Measurements from ENCODE around the gene KIAA1210.
A peak's percentile ranks its signal among the peaks of the same experiment; 100 is the strongest.

Gene KIAA1210

GRCh38 chrX:119090627-119091026 is 37.0 kb downstream of the KIAA1210 start:
- DNase-seq = no peak

DNA sequence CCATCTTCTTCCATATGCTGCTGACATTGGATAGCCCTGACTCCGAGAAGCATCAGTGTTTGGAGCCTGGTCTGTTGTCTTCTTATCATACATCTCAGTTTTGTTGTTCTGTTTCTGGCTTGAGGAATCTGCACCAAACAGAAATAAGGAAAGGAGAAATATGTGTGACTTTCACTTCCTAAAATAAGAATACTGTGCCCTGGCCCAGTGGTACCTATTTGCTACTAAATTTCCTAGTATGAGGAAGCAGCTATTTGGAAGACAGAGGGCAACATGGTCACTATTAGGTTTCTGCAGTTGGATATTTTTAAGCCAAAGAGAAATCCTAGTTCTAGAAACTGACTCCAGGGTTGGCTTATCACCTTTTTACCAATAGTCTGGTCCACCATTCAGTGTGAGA is 38.0 kb downstream of the KIAA1210 start:
- no peak for DNase-seq

- DNase-seq = no peak
Observed at GRCh38 chrX:119087121-119087520, 40.5 kb downstream of the KIAA1210 start.

GRCh38 chrX:119084766-119085165 is 42.8 kb downstream of the KIAA1210 start:
- DNase-seq = peak in 1 of 2 experiments; percentile 48

GRCh38 chrX:119082278-119082677 is 45.3 kb downstream of the KIAA1210 start:
- DNase-seq = no peak

DNA sequence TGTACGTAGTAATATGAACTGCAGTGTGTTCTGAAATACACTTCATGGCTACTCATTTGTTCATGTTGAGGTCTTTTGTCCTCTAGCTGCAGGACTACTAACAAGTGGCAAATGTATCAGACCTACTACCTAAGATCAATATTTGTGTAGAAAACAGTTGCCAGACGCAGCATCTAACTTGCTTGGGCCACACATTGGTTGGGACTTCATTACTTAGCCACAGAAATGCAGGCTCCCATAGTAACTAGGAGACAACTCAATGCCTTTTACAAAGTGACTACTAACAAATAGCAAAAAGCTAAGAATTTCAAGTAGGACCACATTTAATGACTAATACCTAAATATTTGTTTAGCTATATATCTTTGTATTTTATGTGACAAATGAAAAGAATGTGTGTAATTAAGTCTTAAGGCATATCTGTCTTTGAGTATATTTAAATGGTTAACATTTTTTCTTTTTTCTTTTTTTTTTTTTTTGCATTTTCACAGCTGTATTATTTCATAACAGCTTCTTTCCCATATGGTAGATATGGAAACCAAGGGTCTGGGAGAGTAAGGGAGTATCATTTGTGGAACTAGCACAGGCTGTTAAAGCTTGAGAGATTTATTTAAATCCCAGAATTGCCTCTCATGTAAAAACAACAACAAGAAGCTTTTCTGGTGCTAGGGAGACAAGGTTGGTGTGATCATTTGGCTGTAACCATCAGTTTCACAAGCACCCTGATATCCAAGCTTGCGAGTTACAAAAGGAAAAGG is 52.2 kb downstream of the KIAA1210 start:
- no peak for DNase-seq

- no peak for DNase-seq
Observed at GRCh38 chrX:119073911-119074310, 53.7 kb downstream of the KIAA1210 start.

DNA sequence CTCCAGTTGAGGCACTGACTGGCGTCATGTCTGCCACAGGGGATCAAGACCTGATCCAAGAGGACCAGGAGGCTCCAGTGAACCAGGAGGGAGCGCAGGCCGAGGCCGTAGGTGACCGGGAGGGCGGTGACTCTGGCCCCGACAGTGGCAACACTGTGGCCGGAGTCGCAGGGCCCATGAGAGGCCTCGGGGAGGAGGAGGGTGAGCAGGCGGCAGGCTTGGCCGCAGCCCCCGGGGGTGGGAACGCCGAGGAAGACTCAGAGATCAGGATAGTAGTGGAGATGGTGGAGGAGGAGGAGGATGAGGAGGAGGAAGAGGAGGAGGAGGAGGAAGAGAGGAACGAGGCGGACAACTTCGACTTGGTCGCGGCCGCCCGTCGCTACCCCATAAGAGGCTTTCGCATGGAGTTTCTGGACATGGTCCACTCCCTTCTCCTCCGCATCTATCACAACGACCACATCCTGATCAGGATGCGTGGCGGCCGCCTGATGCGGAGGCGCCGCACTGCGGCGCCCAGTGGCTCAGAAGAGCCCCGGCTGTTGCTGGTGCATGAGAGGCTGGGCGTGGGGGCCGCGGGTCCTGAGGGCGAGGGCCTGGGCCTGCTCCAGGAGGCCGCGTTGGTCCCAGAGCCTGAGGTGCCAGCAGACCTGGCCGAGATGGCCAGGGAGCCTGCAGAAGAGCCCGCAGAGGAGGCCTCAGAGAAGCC is 54.3 kb downstream of the KIAA1210 start:
- DNase-seq = no peak

DNA sequence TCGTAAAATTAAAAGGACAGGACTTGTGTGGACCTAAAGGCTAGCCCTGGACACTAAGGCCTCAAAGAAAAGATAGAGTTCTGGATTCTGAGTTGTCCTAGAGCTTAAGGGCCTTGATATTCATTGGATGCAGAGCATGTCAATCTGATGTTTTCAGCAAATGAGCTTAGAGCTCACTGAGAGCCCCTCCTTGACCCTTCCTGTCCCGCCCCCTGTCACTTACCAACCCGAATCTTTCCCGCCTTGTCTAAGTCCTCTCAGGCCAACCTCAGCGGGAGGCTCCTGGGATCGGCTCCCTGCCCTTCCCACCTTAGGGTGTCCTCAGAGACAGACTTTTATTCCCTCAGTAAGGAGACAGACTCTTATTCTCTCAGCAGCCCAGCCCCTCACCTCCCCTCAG is 54.9 kb downstream of the KIAA1210 start, which contains the start of gene CT47C1:
Gene CT47C1, plus strand, starts transcription at position 250 of the 400 bp plus-strand sequence. CDS start 233 bp downstream, outside the sequence.
- no peak for DNase-seq

GRCh38 chrX:119071381-119071780 is 56.2 kb downstream of the KIAA1210 start:
- no peak for DNase-seq

- no peak for DNase-seq
Observed at GRCh38 chrX:119069762-119070161, 57.9 kb downstream of the KIAA1210 start.

DNA sequence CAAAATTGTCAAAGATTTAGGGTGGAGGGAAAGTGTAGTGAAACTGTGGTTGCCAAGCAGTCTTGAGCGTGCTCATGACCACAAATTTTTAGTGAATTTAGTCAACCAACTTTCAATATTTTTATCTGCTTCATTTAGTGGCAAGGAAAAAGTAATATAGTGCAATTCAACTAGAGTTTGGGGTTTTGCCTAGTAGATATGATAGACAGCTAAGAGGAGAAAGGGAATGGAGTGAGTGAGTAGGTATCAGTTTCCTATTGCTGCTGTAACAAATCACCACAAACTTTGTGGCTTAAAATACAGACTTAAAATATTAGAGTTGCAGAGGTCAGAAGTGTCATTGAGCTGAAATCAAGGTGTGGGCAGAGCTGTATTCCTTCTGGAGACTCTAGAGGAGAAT is 58.5 kb downstream of the KIAA1210 start:
- no peak for DNase-seq

DNA sequence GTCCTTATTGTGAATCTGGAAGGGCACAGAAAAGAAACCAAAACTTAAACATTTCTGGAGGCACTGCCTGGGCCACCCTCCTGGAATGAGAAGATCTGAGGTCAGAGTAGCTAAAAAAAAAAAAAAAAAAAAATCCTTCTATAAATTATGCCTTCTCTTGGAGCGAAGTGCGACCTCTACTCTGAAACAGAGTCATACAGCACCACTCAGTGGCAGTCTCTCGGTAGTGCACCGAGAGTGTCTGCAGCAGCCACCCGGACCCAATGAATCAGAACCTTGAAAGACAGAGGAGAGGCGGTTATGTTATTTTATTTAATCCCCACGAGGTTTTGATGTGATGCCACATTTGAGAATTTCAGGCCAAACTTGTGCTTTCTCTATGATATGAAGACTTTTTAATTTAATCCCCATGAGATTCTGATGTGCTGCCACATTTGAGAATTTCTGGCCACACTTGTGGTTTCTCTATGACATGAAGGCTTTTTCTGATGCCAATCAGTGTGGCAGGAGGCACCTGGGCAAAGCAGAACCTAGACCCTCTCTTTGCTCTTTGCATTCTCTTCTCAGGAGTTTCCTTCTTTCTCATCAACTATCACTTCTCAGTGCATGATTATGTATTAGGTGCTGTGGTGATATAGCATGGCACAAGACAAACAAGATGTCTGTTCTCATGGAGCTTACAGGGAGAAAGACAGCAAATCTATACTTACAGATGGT is 60.4 kb downstream of the KIAA1210 start:
- DNase-seq = no peak

DNA sequence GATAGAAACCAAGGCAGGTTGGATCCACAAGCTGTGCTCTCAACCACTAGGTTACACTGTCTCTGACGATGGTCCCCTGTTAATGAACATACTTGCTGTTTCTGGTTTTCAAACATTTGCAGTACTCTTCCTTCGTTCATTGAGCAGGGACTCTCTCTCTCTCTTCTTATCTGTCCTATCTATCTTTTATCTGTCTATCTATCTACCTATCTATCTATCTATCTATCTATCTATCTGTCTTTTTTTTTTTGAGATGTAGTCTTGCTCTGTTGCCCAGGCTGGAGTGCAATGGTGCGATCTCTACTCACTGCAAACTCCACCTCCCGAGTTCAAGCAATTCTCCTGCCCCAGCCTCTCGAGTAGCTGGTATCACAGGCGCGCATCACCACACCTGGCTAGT is 64.2 kb downstream of the KIAA1210 start:
- no peak for DNase-seq

DNA sequence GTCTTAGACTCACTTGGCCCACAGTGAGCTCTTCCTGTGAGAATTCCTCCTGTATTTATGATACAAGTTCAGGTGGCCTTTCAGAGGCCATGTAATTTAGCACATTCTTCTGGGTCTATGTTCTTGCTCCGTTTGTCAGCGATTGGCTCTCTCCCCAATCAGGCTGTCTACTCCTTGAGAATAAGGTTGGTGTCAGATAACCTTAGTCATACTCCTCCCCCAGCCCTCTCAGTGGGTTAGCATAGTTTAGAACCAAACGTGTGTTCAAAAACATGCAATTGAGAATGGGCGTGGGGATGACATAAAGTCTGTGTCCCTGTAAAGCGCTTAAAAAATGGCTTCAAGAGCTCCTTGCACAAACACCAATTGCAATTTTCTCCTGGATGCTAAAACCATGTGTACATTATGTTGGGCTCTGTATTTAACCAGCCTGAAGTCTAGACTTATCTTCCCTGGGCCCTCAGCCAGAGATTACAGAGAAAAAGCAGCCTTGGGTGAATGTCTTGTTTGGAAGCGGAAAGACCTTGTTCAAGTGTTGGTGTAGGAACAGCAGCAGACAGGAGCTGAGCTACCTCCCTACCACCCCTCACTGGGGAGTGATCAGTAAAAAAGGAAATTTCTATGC is 64.8 kb downstream of the KIAA1210 start:
- DNase-seq = no peak

- no peak for DNase-seq
Observed at GRCh38 chrX:119055687-119056086, 71.9 kb downstream of the KIAA1210 start.

DNA sequence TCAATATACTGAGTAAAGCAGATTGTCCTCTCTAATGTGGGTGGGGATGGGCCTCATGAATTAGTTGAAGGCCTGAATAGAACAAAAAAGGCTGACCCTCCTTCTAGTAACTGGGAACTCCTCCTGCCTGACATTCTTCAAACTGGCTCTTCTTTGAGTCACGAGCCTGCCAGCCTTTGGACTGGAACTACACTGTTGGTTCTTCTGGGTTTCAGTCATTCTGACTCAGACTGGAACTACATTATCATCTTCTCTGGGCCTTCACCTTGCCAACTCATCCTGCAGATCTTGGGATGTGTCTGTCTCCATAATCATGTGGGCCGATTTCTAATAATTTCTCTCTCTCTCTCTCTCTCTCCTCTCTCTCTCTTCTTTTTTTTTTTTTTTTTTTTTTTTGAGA is 81.7 kb downstream of the KIAA1210 start:
- no peak for DNase-seq

- DNase-seq = no peak
Observed at GRCh38 chrX:119042996-119043395, 84.6 kb downstream of the KIAA1210 start.

DNA sequence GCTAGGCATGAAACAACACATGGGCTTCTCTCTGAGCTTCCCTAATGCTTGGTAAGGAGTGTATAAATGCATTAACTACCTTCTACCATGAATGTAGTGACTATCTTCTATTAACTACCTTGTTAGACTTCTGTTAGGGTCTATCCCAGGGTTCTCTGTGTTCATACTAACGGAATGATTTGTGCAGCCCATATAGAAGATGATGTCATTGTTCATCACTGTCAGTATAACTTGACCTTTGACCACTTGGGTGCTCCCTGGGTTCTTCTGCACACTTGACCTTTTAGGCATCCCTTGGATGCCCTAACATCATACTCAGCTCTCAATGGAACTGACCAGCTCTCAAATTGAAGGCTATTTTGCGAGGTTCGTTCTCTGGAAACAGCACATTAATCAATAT is 85.6 kb downstream of the KIAA1210 start:
- no peak for DNase-seq

GRCh38 chrX:119041175-119041574 is 86.4 kb downstream of the KIAA1210 start:
- DNase-seq = no peak

DNA sequence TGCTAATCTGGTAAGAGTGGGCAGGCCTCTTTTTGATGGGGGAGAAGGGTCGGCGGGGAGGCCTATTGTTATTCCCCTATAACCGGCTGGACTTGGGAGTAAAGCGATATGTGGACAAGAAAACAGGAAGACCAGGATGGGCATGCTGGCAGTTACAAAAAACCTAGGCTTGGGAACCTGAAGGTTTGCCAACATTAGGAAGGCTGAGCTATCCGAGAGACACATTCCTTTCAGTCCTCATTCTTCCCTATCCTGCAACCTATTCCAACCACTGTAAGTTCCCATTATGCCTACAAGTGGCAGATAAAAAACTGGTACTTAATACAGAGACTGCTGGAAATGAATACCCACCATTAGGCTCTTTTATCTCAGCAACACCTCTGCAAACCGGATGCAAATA is 87.2 kb downstream of the KIAA1210 start:
- no peak for DNase-seq

DNA sequence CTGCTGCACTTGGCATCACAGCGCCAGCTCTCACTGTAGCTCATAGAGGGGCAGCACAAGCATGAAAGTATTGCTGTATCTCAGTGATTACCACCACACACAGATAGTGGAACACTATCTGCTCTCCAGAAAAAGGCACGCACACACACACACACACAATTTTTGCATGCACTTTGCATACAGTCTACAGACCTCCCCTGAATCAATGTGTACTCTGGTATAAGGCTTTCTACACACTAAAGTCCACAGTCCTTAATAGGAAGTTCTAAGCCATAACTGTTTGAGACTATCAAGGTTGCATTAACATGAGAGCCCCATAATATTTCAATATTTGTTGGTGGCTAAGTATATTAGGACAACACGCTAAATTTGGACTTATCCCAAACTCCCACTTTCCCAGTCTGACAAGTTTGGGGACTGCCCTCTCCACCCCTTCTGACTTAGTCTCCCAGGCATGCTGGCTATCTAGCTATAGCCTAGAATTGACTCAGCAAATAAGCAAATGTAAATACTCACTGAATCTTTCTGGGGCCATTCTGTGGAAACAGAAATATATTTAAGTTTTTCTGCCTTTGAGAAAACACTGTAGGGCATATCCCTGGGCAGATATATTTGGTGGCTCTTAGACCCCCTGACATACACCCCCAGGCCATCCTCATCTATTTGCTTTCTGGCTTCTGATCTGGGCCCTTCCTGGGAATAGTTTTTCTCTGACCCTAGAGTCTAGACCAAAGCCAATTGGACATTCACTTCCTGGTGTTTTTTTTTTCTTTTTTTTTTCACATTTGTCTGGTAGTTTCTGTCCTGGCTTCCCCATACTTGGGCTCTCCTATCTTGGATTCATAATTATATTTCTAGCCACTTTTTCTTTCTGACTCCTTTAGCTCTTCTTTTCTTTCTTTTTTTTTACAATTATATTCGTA is 91.2 kb downstream of the KIAA1210 start:
- no peak for DNase-seq

All from NCI-H187 (cell line).